ENCODE measurements around the gene MEGF11. TPM values are rescaled to one million over a fixed set of nuclear protein-coding genes. Genes with fewer than 3 reads are reported as not detected.

The MEGF11 gene
- total RNA-seq, 2 donors from 2014 or later: not detected

- Histone ChIP-seq H3K9me3 (no peaks in the 10 kb centered on the region), H3K4me3 (no peak overlapping the region), H3K36me3 (no peaks in the 10 kb centered on the region), H3K4me1 (peaks cover 0 to 25% of the 10 kb centered on the region in 2 donors), H3K27ac (peak overlapping the region; percentile 12 to 83), H3K27me3 (no peaks in the 10 kb centered on the region)
- TF ChIP-seq CTCF (IDR thresholded peaks at IDR 0.05): no peak
- no peak for DNase-seq (ENCODE audit: low spot score)
Observed at GRCh38 chr15:66089509-66089908, 164.0 kb downstream of the MEGF11 start.

- Histone ChIP-seq H3K9me3 (no peaks in the 10 kb centered on the region), H3K27ac (peak overlapping the region; percentile 55 to 83), H3K4me1 (peaks cover 0 to 25% of the 10 kb centered on the region in 2 donors), H3K4me3 (no peak overlapping the region), H3K27me3 (no peaks in the 10 kb centered on the region), H3K36me3 (no peaks in the 10 kb centered on the region)
- TF ChIP-seq CTCF (IDR thresholded peaks at IDR 0.05): no peak
- no peak for DNase-seq (ENCODE audit: low spot score)
Observed at GRCh38 chr15:66089049-66089448, 164.5 kb downstream of the MEGF11 start.

DNA sequence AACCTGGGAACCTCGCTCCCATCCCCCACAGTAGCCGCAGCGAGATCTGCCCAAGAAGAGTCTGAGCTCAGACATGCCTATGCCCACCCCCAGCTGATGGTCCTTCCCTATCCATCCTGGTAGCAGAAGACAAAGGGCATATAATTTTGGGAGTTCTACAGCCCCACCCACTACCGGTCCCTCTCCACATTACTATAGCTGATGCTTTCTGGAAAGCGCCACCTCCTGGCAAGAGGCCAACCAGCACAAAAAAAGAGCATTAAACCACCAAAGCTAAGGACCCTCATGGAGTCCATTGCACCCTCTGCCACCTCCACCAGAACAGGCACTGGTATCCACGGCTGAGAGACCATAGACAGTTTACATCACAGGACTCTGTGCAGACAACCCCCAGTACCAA, 168.4 kb downstream of the MEGF11 start:
- no peak for DNase-seq (ENCODE audit: low spot score)
- TF ChIP-seq CTCF (IDR thresholded peaks at IDR 0.05): no peak
- H3K4me3 ChIP-seq: no peak overlapping the region
- H3K4me1 ChIP-seq: peaks cover 0 to 33% of the 10 kb centered on the region in 2 donors
- H3K27ac ChIP-seq: no peak overlapping the region
- no peaks in the 10 kb centered on the region for H3K9me3 ChIP-seq
- no peaks in the 10 kb centered on the region for H3K27me3 ChIP-seq
- H3K36me3 ChIP-seq: no peaks in the 10 kb centered on the region

GRCh38 chr15:66084704-66085103, 168.8 kb downstream of the MEGF11 start:
- Histone ChIP-seq H3K27ac (no peak overlapping the region), H3K9me3 (no peaks in the 10 kb centered on the region), H3K36me3 (no peaks in the 10 kb centered on the region), H3K4me1 (peaks cover 0 to 29% of the 10 kb centered on the region in 2 donors), H3K4me3 (no peak overlapping the region), H3K27me3 (no peaks in the 10 kb centered on the region)
- DNase-seq (ENCODE audit: low spot score): no peak
- no peak for TF ChIP-seq CTCF (IDR thresholded peaks at IDR 0.05)

- H3K27ac ChIP-seq: peak overlapping the region; percentile 23 to 68
- DNase-seq (ENCODE audit: low spot score): no peak
Observed at GRCh38 chr15:66080717-66081398, 172.7 kb downstream of the MEGF11 start.

More at GRCh38 chr15:66080717-66081398, 172.7 kb downstream of the MEGF11 start:
- no peaks in the 10 kb centered on the region for H3K9me3 ChIP-seq
- H3K4me3 ChIP-seq: no peak overlapping the region
- H3K4me1 ChIP-seq: peaks cover 0 to 9% of the 10 kb centered on the region in 2 donors
- TF ChIP-seq CTCF (IDR thresholded peaks at IDR 0.05): no peak
- no peaks in the 10 kb centered on the region for H3K27me3 ChIP-seq
- H3K36me3 ChIP-seq: no peaks in the 10 kb centered on the region

All from right atrium auricular region (tissue), 2 donors.